T follicular helper cell (primary cell): Measurements from ENCODE around the gene CD22.

Experiments
- DNase-seq: peaks from one replicate; pipeline ENCODE4 v3.0.0-alpha.2; 2020; ENCODE audit warnings: low read depth

The CD22 gene

GRCh38 chr19:35314031-35314430 lies 15.0 kb upstream of the CD22 start:
- DNase-seq: no peak

GRCh38 chr19:35314858-35315470 lies 14.0 kb upstream of the CD22 start:
- no peak for DNase-seq

GRCh38 chr19:35315883-35316282 lies 13.1 kb upstream of the CD22 start:
- no peak for DNase-seq

- no peak for DNase-seq
These were observed 12.4 kb upstream of the CD22 start for GRCh38 chr19:35316560-35316959.

- DNase-seq: no peak
These were observed 11.4 kb upstream of the CD22 start for GRCh38 chr19:35317464-35318043.

DNA sequence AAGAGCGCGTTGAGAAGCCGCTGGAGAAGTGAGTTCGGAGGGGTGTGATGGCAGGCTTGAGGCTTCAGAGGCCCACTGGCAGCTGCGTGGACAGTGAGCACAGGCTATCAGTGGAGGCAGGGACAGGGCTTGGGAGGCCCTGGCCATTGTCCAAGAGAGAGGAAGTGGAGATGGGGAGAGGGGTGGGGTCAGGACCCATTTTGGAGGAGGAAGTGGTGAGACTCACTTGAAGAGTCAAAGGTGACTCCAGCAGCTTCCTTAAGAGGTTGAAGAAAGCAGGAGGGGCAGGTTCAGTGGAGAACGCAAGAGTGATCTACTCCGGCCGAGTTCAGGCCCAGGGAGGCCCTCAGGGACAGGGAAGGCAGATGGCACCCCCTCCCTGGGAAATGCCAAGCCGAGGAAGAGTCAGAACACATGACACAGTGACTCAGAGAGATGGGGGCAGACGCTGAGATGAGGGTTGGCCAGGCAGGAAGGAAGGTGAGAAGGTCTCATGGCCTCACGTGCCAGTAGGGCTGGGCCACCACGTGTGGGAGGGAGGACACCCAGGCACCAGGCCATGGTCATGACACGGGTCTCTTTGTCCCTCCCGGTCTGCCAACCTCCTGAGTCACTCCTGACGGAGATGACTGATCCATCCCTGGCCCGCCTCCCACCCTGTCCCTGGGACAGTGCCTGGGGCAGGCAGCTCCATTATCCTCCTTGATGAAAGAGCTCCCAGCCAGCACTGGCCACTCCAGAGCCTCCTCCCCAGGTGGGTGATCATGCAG lies 10.1 kb upstream of the CD22 start:
- DNase-seq: no peak

DNA sequence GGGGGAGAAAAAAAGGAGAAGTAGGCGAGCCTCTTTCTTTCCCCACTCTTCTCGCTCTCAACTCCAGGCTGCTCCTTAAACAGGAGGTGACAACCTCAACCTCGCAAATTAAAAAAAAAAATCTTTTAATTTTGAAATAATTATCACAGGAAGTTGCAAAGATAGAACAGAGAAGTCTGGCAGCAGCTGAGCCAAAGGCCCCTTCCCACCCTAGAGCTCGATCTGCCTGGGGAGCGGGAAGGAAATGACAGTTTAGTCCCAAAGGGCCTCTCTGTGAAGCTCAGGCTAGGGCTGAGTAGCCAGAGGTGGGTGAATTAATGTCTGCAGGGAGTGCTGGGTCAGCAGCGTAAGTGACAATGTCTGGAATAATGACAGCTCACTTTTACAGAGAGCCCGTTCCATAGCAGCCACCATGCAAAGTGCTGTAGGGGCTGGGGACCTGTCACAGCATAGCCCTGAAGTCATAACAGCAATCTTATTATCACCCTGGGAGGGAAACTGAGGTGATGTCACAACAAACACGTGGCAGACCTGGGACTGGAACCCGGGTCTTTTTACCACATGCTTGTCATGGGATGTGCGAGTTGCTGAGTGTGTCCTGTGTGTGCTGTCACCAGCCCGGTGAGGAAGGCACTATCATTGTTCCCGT lies 8.8 kb upstream of the CD22 start:
- no peak for DNase-seq

DNA sequence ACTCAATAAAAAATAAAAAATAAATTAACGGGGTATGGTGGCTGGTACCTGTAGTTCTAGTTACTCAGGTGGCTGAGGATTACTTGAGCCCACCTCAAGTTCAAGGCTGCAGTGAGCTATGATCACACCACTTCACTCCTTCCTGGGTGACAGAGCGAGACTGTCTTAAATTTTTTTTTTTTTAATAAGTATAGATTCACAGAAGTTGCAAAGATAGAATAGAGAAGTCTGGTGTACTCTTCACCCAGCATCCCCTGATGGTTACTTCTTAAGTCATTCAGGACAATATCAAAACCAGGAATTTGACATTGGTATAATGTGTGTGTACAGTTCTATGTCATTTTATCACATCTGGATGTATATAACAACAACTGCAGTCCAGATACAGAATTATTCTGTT lies 7.7 kb upstream of the CD22 start:
- no peak for DNase-seq

DNA sequence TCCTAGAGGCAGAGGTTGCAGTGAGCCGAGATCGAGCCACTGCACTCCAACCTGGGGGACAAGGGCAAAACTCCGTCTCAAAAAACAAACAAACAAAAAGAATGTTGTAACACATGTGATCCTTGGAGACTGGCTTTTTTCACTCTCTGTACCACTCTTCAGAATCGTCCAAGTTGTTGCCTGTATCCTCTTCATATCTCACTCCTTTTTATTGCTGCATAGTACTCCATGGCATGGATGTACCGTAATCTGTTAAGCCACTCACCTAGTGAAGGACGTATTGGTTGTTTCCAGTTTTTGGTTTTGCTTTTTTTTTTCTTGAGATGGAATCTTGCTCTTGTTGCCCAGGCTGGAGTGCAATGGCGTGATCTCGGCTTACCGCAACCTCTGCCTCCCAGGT lies 7.0 kb upstream of the CD22 start:
- DNase-seq: no peak

- DNase-seq: no peak
These were observed 1.3 kb upstream of the CD22 start for GRCh38 chr19:35327642-35328041.

DNA sequence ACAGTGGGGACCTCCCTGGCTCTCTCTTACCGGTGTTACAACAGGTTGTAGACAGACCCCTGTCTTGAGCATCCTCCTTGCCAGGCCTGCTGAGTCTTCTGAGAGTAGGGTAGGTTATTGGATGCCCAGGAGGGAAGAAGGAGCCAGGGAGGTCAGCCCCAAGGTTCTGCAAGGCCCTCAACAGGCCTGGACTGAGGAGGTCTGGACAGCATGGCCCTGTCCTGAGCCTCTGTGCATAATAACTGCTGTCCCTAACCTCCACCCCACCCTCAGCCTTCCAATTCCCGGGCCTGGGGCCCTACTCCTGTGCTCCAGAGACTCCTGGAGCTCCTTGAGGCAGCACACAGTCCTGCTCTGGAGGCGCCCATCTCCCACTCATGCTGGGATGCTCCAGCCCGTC lies 336 bp downstream of the CD22 start:
- no peak for DNase-seq

GRCh38 chr19:35330475-35330874 lies 1.5 kb downstream of the CD22 start:
- DNase-seq: no peak

GRCh38 chr19:35331551-35332214 lies 2.7 kb downstream of the CD22 start:
- DNase-seq: no peak

DNA sequence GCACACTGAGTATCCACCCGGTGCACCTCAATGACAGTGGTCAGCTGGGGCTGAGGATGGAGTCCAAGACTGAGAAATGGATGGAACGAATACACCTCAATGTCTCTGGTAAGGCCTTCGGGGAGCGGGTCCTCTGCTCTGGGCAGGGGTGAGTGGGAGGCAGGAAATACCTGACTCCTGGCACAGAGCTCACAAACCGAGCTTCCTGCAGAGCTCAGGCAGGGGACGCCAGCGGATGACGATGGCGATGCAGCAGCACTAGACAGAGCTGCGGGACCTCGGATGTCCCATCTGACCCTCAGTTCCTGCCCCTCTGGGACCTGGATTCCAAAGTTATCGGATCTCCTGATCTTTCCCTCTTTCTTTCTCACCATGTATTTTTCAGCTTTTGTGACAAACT lies 3.8 kb downstream of the CD22 start:
- DNase-seq: no peak

DNA sequence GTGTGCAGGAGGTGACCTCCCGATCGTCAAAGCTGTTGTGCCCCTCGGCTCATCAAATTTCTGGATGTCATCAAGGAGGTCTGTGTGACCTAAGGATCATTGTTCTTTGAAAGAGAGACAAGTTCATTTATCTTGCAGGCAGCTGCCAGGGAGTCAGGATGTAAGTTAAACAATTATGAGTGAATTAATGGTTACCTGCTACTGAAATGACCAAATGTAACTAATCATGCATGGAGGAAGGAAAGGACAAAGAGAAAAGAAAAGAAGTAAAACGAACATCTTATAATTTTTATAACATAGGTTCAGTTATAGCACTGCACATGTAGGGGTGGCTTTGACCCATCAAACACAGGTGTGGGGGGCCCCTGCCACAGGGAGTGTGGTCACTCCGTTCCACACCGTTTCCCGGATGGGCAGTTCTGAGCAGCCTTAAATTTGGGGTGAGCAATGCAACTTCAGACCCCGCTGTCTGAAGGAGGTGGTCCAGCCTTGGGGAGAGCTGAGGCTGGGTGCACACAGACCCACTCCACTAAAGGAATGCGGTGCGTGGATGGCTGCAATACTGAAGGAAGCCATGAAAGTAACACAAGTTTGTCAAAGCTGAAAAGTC lies 5.3 kb downstream of the CD22 start:
- DNase-seq: no peak

DNA sequence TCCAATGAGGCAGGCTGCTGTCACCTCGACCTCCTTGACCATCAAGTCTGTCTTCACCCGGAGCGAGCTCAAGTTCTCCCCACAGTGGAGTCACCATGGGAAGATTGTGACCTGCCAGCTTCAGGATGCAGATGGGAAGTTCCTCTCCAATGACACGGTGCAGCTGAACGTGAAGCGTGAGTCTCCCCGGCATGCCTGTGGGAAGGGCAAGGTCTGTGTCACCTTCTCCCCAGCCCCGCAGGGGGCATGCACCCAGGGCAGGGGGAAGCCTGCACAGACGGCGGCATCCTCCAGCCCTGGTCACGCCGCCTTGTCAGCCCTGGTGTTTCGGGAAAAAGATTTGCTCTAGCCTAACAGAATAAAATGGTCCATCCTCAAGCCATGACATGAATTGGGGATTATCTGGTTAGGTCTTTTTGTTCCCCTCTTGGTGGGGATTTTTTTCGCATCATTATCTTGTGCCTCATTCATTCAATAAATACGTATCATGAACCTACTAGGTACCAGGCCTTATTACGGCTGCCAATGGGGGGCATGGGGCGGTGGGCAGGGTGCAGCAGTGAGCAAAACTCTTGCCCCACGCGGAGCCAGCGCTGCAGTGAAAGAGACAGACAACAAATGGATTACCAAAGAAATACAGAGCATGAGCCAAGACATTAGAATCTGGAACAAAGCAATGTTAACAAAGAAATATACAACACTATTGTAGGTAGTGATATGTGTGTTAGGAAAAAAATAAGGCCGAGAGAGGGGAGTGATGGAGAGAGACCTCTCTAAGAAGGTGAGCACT lies 7.4 kb downstream of the CD22 start:
- DNase-seq: no peak

DNA sequence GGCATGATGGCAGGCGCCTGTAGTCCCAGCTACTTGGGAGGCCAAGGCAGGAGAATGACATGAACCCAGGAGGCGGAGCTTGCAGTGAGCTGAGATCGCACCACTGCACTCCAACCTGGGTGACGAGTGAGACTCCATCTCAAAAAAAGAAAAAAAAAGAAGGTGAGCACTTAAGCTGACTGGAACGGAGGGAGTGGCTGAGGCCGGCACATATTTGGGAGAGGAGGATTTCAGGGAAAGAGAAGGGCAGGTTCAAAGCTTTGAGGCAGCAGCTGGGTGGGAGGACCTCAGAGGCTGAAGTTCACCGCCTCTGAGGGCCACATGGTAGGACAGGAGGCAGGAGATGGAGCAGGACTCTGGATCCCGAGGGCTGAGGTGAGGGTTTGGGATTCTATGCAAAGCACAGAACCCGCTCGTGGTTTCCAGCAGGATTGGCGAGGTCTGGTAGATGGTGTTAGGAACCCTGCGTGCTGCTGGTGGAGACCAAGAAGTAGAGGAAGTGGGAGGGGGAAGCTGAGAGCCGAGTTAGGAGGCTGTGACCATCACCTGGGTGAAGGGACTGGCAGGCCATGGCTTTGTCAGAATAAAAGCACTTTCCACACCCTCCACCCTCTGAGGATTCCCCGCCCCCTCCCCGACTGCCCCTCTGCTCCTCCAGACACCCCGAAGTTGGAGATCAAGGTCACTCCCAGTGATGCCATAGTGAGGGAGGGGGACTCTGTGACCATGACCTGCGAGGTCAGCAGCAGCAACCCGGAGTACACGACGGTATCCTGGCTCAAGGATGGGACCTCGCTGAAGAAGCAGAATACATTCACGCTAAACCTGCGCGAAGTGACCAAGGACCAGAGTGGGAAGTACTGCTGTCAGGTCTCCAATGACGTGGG lies 8.4 kb downstream of the CD22 start:
- DNase-seq: no peak

DNA sequence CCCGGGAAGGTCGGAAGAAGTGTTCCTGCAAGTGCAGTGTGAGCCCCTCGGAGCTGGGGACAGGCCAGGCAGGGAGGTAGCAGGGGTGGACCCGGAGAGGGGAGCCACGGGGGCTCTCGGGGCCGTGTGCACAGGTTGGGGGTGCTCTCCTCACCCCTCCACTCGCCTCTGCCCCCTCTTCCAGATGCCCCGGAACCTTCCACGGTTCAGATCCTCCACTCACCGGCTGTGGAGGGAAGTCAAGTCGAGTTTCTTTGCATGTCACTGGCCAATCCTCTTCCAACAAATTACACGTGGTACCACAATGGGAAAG lies 9.0 kb downstream of the CD22 start:
- DNase-seq: no peak

GRCh38 chr19:35340431-35340830 lies 11.4 kb downstream of the CD22 start:
- DNase-seq: no peak

- no peak for DNase-seq
These were observed 12.0 kb downstream of the CD22 start for GRCh38 chr19:35341006-35341405.
